Neutrophil (primary cell): ENCODE results near the gene CWH43.
"Not testable (repeated sequence)": the region's sequence is repeated elsewhere in the genome, so short reads cannot be mapped to it uniquely, and the experiment has no call there.

Experiments used
- H3K27ac ChIP-seq: fragments of 200-600 bp; sonication (generic); 2 replicates; pipeline ENCODE4 v1.5.1; 2016; ENCODE audit warnings: mild to moderate bottlenecking, moderate library complexity
- H3K27me3 ChIP-seq: fragments of 200-600 bp; sonication (generic); 2 replicates; pipeline ENCODE4 v1.6.0; 2016; ENCODE audit warnings: mild to moderate bottlenecking
- H3K36me3 ChIP-seq: fragments of 200-600 bp; sonication (generic); 2 replicates; pipeline ENCODE4 v1.5.1; 2017
- H3K4me1 ChIP-seq, 2 experiments: fragments of 200-600 bp in 1 of 2; sonication (generic) in 1 of 2; 1 replicate in 1 of 2; 2 replicates in 1 of 2; pipeline versions ENCODE4 v1.5.1 to v1.6.1; 2013 to 2016; ENCODE audit warnings: low read depth in 1 of 2, low read length in 1 of 2, mild to moderate bottlenecking in 1 of 2, moderate library complexity in 1 of 2; ENCODE audit not compliant: control insufficient read depth in 1 of 2, insufficient read depth in 1 of 2
- H3K4me3 ChIP-seq, 2 experiments: fragments of 200-600 bp in 1 of 2; sonication (generic) in 1 of 2; 1 replicate in 1 of 2; 2 replicates in 1 of 2; pipeline ENCODE4 v1.5.1; 2013 to 2016; ENCODE audit warnings: low read depth in 1 of 2, low read length in 1 of 2, mild to moderate bottlenecking in 1 of 2, moderate library complexity in 1 of 2
- H3K9me3 ChIP-seq: fragments of 200-600 bp; sonication (generic); 2 replicates; pipeline ENCODE4 v1.5.1; 2016
- TF ChIP-seq, protein P1 (sequence below): fragments of 200-600 bp; sonication (generic); IDR thresholded peaks from 2 replicates; pipeline ENCODE4 v1.5.1; 2016; ENCODE audit warnings: antibody characterized with exemption

CWH43 gene

DNA sequence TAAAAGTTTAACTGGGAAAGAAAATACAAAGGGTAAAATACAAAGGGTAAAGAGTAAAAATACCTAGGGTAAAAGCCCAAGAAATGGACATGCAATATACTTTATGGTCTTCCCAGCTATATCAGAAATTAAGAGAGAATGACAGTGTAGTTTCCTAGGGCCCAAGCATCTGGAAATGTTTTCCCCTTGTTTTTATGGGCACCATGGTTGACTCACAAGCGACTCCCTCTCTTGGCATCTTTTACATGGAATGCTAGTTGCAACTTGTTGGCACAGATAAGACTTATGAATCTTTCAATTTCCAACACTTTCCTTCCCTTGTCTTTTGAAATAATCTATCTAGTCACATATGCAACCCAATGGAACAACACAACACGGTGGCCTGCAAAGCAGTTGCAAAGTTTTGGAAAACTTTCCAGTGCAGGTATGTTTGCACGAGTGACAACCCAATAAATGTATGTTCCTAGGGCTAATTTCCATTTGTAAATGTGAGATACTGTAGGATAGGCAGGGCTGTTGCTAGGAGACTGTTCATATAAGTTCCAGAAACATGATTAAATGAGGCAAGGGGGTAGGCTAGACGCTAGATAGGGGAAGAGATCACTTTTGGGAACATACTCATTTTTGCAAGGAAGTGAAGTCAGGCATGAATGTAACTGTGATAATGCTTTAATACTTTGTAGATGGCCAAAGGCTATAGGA, 36.4 kb upstream of the CWH43 start:
- Histone ChIP-seq H3K4me1 (no peaks in the 10 kb centered on the region), H3K9me3 (no peaks in the 10 kb centered on the region), H3K36me3 (no peaks in the 10 kb centered on the region), H3K27me3 (no peaks in the 10 kb centered on the region), H3K4me3 (no peak overlapping the region), H3K27ac (no peak overlapping the region)
- TF ChIP-seq, protein P1, sequence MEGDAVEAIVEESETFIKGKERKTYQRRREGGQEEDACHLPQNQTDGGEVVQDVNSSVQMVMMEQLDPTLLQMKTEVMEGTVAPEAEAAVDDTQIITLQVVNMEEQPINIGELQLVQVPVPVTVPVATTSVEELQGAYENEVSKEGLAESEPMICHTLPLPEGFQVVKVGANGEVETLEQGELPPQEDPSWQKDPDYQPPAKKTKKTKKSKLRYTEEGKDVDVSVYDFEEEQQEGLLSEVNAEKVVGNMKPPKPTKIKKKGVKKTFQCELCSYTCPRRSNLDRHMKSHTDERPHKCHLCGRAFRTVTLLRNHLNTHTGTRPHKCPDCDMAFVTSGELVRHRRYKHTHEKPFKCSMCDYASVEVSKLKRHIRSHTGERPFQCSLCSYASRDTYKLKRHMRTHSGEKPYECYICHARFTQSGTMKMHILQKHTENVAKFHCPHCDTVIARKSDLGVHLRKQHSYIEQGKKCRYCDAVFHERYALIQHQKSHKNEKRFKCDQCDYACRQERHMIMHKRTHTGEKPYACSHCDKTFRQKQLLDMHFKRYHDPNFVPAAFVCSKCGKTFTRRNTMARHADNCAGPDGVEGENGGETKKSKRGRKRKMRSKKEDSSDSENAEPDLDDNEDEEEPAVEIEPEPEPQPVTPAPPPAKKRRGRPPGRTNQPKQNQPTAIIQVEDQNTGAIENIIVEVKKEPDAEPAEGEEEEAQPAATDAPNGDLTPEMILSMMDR = no peak

DNA sequence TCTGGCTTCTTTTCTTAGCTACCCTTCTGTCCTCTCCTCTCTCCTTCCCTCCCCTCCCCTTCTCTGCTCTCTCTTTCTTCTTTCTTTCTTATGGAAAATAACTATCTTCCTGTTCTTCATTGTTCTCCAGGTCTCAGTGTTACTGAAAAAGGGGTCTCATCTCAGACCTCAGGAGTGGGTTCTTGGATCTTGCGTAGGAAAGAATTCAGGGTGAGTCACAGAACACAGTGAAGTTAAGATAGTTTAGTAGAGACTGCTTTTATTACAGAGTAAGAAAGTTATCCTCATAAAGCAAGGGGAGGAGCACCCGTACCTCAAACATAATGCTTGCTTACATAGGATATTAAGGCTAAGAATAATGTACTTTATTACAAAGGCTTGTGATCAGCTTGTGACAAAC, 31.8 kb upstream of the CWH43 start:
- Histone ChIP-seq H3K9me3 (no peaks in the 10 kb centered on the region), H3K36me3 (no peaks in the 10 kb centered on the region), H3K4me1 (no peaks in the 10 kb centered on the region), H3K4me3 (no peak overlapping the region), H3K27me3 (no peaks in the 10 kb centered on the region), H3K27ac (no peak overlapping the region)
- TF ChIP-seq, protein P1 = no peak

DNA sequence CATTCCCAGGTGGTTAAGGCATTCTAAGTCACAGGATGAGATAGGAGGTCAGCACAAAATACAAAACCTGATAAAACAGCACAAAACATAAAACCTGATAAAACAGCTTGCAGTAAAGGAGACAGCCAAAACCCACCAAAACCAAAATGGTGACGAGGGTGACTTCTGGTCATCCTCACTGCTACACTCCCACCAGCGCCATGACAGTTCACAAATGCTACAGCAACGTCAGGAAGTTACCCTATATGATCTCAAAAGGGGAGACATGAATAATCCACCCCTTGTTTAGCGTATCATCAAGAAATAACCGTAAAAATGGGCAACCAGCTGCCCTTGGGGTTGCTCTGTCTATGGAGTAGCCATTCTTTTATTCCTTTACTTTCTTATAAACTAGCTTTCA, 28.7 kb upstream of the CWH43 start:
- H3K27me3 ChIP-seq, H3K36me3 ChIP-seq, H3K4me3 ChIP-seq, H3K4me1 ChIP-seq, H3K9me3 ChIP-seq, H3K27ac ChIP-seq: not testable (repeated sequence)

DNA sequence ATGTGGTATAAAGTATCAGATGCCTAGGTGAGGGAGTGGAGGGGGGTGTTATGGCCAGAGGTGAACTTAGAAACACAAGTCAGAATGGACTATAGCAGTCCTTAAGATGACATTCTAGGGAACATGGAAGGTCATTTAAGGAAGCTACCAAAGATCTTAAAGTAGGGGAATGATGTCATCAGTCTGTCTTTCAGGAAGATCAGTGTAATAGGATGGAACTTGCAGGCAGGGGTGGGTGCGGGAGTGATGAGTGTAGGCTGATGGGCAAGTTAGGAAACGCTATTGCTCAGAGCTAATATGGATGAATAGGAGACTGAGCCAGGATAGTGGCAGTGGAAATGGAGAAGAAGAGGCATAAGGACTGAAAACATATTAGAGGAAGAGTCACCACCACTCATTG, 27.5 kb upstream of the CWH43 start:
- TF ChIP-seq, protein P1 = no peak
- Histone ChIP-seq H3K27me3 (no peaks in the 10 kb centered on the region), H3K4me1 (no peaks in the 10 kb centered on the region), H3K4me3 (no peak overlapping the region), H3K36me3 (no peaks in the 10 kb centered on the region), H3K27ac (no peak overlapping the region), H3K9me3 (no peaks in the 10 kb centered on the region)

DNA sequence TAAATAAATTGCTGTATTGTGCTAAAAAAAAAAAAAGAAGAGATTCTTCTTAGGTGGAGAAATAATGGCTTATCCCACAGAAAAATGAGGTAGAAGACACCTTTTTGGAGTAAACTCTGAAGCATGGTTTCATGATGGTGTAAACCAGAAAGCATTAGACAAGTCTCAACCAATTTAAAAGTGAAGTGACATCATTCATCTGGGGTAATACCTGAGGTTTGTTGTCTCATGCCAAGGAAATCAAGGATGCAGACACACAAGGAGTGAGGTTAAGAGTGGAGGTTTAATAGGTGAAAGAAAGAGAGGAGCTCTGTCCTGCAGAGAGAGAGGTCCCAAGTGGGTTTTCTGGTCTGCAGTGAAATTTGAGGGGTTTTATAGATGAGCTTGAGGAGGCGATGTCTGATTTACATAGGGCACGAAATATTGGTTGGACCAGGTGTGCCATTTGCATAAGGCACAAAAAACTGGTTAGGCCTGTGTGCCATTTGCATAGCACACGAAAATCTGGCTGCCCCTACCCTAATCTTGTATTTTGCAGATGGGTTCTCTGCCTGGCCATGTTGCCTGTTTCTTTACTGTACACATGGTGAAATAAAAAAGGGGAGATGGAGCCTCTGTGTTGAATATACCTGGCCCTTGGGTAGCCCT, 25.0 kb upstream of the CWH43 start:
- Histone ChIP-seq H3K27me3 (no peaks in the 10 kb centered on the region), H3K4me3 (no peak overlapping the region), H3K4me1 (no peaks in the 10 kb centered on the region), H3K36me3 (no peaks in the 10 kb centered on the region), H3K9me3 (no peaks in the 10 kb centered on the region), H3K27ac (no peak overlapping the region)
- TF ChIP-seq, protein P1 = no peak

DNA sequence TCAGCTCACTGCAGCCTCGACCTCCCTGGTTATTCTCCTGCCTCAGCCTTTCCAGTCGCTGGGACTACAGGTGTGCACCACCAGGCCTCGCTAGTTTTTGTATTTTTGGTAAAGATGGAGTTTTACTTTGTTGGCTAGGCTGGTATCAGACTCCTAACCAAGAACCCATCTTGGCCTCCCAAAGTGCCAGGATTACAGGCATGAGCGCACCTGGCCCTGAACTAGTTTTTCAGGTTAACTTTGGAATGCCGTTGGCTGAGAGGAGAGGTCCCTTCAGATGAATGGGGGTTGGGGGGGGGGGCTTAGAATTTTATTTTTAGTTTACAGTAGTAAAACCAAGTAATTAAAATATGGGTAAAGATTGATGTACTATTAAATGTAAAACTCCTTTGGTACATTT, 23.4 kb upstream of the CWH43 start:
- TF ChIP-seq, protein P1 = no peak
- Histone ChIP-seq H3K27me3 (no peaks in the 10 kb centered on the region), H3K36me3 (no peaks in the 10 kb centered on the region), H3K4me1 (no peaks in the 10 kb centered on the region), H3K9me3 (no peaks in the 10 kb centered on the region), H3K4me3 (no peak overlapping the region), H3K27ac (no peak overlapping the region)
